HFF-Myc (cell line): ENCODE measurements around the gene GLB1L3.

ENCODE experiments used
- DNase-seq: peaks from one replicate; pipeline ENCODE4 v3.0.0-alpha.2; 2011; ENCODE audit warnings: low read depth; ENCODE audit errors: extremely low read depth
- H3K4me3 ChIP-seq: replicated peaks from 2 replicates; pipeline ENCODE4 v1.5.1; 2011; ENCODE audit warnings: low read depth, mild to moderate bottlenecking, control low read depth, low read length
- CTCF ChIP-seq: IDR thresholded peaks from 2 replicates; pipeline ENCODE4 v1.5.1; 2012; ENCODE audit warnings: mild to moderate bottlenecking, low read depth, low read length, control low read depth; ENCODE audit errors: missing control alignments

Gene GLB1L3

DNA sequence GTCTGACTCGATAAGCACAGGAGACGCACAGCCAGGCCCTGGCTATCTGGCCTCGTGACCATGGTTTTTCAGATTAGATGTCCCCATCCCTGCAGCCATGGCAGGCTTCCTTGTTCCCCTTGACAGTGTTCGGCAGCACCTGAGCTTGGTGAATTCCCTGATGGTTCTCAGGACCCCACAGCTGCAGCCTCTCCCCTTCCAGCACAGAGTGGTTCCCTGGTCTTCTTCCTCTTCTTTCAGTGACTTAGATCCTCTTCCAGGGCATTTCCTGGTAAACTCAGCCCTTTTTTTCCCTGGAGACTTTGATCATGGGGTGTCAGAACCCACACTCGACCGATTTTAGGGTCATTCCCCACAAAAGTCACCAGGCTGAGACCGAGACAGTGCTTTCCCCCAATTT, 14.5 kb downstream of the GLB1L3 start:
- no peak overlapping the region for H3K4me3 ChIP-seq
- DNase-seq: no peak
- TF ChIP-seq CTCF: no peak

GRCh38 chr11:134291196-134291595, 15.0 kb downstream of the GLB1L3 start:
- H3K4me3 ChIP-seq: no peak overlapping the region
- DNase-seq: no peak
- TF ChIP-seq CTCF: no peak

- no peak overlapping the region for H3K4me3 ChIP-seq
- no peak for DNase-seq
- no peak for TF ChIP-seq CTCF
Observed at GRCh38 chr11:134292661-134293060, 16.5 kb downstream of the GLB1L3 start.

DNA sequence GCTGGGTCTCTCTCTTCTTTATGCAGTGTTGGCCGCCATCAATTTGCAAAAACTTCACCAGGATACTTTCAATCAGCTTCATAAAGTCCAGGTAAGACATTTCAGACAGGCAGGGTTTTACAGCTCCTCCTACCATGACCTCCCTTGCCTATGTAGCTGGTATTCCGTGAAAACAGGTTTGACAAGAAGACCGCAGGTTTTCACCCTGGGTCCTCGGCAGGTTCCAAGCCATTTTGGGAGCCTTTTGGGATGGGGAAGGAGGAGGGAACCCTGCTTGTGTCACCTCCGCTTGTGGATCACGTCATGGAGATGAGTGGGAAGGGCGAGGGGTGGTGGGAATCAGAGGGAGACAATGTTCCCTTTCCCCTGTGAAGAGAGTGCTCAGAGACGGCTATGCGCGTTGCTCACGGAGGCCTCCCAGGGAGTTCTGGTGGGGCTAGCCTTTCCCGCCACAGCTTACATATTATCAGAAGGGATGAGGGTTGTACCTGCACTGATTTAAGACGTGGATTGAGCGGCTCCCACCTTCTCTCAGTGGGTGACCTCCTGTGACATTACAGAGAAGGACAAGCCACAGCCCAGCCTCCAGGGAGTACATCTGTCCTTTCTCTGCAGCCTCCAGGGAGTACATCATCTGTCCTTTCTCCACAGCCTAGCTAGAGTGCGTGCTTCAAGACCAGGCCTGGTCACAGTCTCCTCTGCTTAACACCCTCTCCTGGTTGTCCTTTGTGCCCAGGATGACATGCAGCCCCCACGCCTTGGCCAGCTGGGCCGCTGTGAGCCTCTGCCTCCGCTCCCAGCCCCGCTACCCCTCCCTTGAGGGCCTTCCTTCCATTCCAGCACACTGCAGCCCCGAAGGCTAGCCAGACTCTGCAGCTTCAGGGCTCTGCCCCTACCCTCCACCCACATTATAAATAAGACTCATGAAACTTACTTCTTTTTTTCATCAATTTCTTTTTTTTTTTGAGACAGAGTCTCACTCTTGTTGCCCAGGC, 17.2 kb downstream of the GLB1L3 start:
- DNase-seq: no peak
- H3K4me3 ChIP-seq: no peak overlapping the region
- no peak for TF ChIP-seq CTCF

- no peak overlapping the region for H3K4me3 ChIP-seq
- no peak for DNase-seq
- no peak for TF ChIP-seq CTCF
Observed at GRCh38 chr11:134294664-134295063, 18.5 kb downstream of the GLB1L3 start.

DNA sequence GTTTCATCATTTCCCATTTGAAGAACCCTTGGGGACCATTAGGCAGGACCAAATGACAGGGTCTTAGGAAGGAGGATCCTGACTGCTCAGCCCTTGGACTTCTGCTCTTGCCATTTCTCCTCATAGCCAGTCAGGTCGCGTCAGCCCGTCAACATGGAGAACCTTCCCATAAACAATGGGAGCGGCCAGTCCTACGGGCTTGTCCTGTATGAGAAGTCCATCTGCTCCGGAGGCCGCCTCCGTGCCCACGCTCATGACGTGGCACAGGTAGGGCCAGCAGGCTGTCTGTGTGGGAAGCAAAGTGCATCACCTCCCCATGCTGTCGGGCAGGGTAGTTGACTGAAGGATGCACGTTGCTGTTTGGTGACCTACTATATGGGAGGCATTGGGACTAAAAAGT, 36.0 kb downstream of the GLB1L3 start:
- no peak overlapping the region for H3K4me3 ChIP-seq
- no peak for DNase-seq
- TF ChIP-seq CTCF: no peak
